Measurements from ENCODE around the gene STX17.
"Not testable (repeated sequence)": the region's sequence is repeated elsewhere in the genome, so short reads cannot be mapped to it uniquely, and the experiment has no call there.

STX17 gene

GRCh38 chr9:99906403-99907207 lies at the start of gene STX17:
Gene STX17 (plus strand): TSS chr9:99906654. CDS start chr9:99915240, 8,586 bp downstream.
- DNase-seq (ENCODE audit: low spot score) = peak; percentile 73

- DNase-seq (ENCODE audit: low spot score) = not testable (repeated sequence)
These were observed 48.9 kb upstream of the STX17 start for GRCh38 chr9:99857576-99857975.

GRCh38 chr9:99858087-99858486 lies 48.4 kb upstream of the STX17 start:
- DNase-seq (ENCODE audit: low spot score) = no peak

GRCh38 chr9:99859243-99859980 lies 47.0 kb upstream of the STX17 start:
- DNase-seq (ENCODE audit: low spot score) = no peak

- DNase-seq (ENCODE audit: low spot score) = no peak
These were observed 46.2 kb upstream of the STX17 start for GRCh38 chr9:99860266-99860665.

GRCh38 chr9:99863955-99864354 lies 42.5 kb upstream of the STX17 start:
- DNase-seq (ENCODE audit: low spot score) = no peak

GRCh38 chr9:99866398-99866797 lies 40.1 kb upstream of the STX17 start:
- DNase-seq (ENCODE audit: low spot score) = no peak

- no peak for DNase-seq (ENCODE audit: low spot score)
These were observed 38.9 kb upstream of the STX17 start for GRCh38 chr9:99867536-99867935.

GRCh38 chr9:99867968-99868367 lies 38.5 kb upstream of the STX17 start:
- DNase-seq (ENCODE audit: low spot score) = no peak

GRCh38 chr9:99868845-99869244 lies 37.6 kb upstream of the STX17 start:
- DNase-seq (ENCODE audit: low spot score) = no peak

- DNase-seq (ENCODE audit: low spot score) = no peak
These were observed 36.3 kb upstream of the STX17 start for GRCh38 chr9:99870126-99870525.

- DNase-seq (ENCODE audit: low spot score) = no peak
These were observed 32.9 kb upstream of the STX17 start for GRCh38 chr9:99873531-99873930.

GRCh38 chr9:99873943-99874584 lies 32.4 kb upstream of the STX17 start:
- no peak for DNase-seq (ENCODE audit: low spot score)

- DNase-seq (ENCODE audit: low spot score) = no peak
These were observed 30.3 kb upstream of the STX17 start for GRCh38 chr9:99876190-99876589.

GRCh38 chr9:99878651-99879050 lies 27.8 kb upstream of the STX17 start:
- no peak for DNase-seq (ENCODE audit: low spot score)

- DNase-seq (ENCODE audit: low spot score) = no peak
These were observed 24.7 kb upstream of the STX17 start for GRCh38 chr9:99881769-99882168.

GRCh38 chr9:99885747-99886146 lies 20.7 kb upstream of the STX17 start:
- no peak for DNase-seq (ENCODE audit: low spot score)

GRCh38 chr9:99889120-99889519 lies 17.3 kb upstream of the STX17 start:
- DNase-seq (ENCODE audit: low spot score) = no peak

GRCh38 chr9:99894826-99895225 lies 11.6 kb upstream of the STX17 start:
- DNase-seq (ENCODE audit: low spot score) = no peak

- no peak for DNase-seq (ENCODE audit: low spot score)
These were observed 10.9 kb upstream of the STX17 start for GRCh38 chr9:99895510-99895909.

- DNase-seq (ENCODE audit: low spot score) = no peak
These were observed 10.3 kb upstream of the STX17 start for GRCh38 chr9:99896119-99896518.

GRCh38 chr9:99903393-99903792 lies 3.1 kb upstream of the STX17 start:
- DNase-seq (ENCODE audit: low spot score) = no peak

- DNase-seq (ENCODE audit: low spot score) = peak; percentile 29
These were observed 536 bp upstream of the STX17 start for GRCh38 chr9:99905833-99906402.

Measured in LoVo (cell line).